NCI-H146 treated with DMSO at 0.1 percent for 48 hours (cell line): ENCODE results near the gene TSC22D1.
"Not testable (repeated sequence)": the region's sequence is repeated elsewhere in the genome, so short reads cannot be mapped to it uniquely, and the experiment has no call there.

Experiments
- DNase-seq: peaks from one replicate; lab custom pipeline; 2025; ENCODE audit not compliant: unreplicated experiment; lab: John Stamatoyannopoulos, UW

Gene TSC22D1

GRCh38 chr13:44573790-44574465, 2.2 kb downstream of the TSC22D1 start:
- no peak for DNase-seq

GRCh38 chr13:44573071-44573470, 3.1 kb downstream of the TSC22D1 start:
- no peak for DNase-seq

- no peak for DNase-seq
These were observed 9.5 kb downstream of the TSC22D1 start for GRCh38 chr13:44566601-44567000.

GRCh38 chr13:44565881-44566280, 10.2 kb downstream of the TSC22D1 start:
- DNase-seq = no peak

GRCh38 chr13:44564936-44565335, 11.2 kb downstream of the TSC22D1 start:
- DNase-seq = no peak

- not testable (repeated sequence) for DNase-seq
These were observed 13.3 kb downstream of the TSC22D1 start for GRCh38 chr13:44562853-44563252.

- no peak for DNase-seq
These were observed 14.8 kb downstream of the TSC22D1 start for GRCh38 chr13:44561351-44561750.

GRCh38 chr13:44557986-44558385, 18.1 kb downstream of the TSC22D1 start:
- DNase-seq = no peak

GRCh38 chr13:44555207-44555606, 20.9 kb downstream of the TSC22D1 start:
- DNase-seq = no peak

GRCh38 chr13:44549476-44549875, 26.7 kb downstream of the TSC22D1 start:
- DNase-seq = no peak

GRCh38 chr13:44546164-44546563, 30.0 kb downstream of the TSC22D1 start:
- DNase-seq = no peak

- DNase-seq = no peak
These were observed 32.8 kb downstream of the TSC22D1 start for GRCh38 chr13:44543369-44543768.

GRCh38 chr13:44542361-44542760, 33.8 kb downstream of the TSC22D1 start:
- DNase-seq = no peak

- no peak for DNase-seq
These were observed 34.5 kb downstream of the TSC22D1 start for GRCh38 chr13:44541601-44542000.

- no peak for DNase-seq
These were observed 35.2 kb downstream of the TSC22D1 start for GRCh38 chr13:44540761-44541434.

- DNase-seq = no peak
These were observed 38.9 kb downstream of the TSC22D1 start for GRCh38 chr13:44537248-44537647.

GRCh38 chr13:44523146-44524015, 52.7 kb downstream of the TSC22D1 start:
- DNase-seq = no peak

- no peak for DNase-seq
These were observed 56.5 kb downstream of the TSC22D1 start for GRCh38 chr13:44519642-44520041.

- DNase-seq = peak; percentile 24
These were observed 59.4 kb downstream of the TSC22D1 start for GRCh38 chr13:44516771-44517170.

GRCh38 chr13:44514278-44514677, 61.9 kb downstream of the TSC22D1 start:
- no peak for DNase-seq

- DNase-seq = not testable (repeated sequence)
These were observed 66.3 kb downstream of the TSC22D1 start for GRCh38 chr13:44509853-44510252.
